T1000 (cell line): Measurements from ENCODE around the gene BRME1.
"Not testable (repeated sequence)": the region's sequence is repeated elsewhere in the genome, so short reads cannot be mapped to it uniquely, and the experiment has no call there.

Experiments
- DNase-seq: peaks from one replicate; lab custom pipeline; 2025; ENCODE audit warnings: mixed read lengths; lab: John Stamatoyannopoulos, UW

The BRME1 gene

GRCh38 chr19:13926010-13926409, 20.1 kb upstream of the BRME1 start:
- no peak for DNase-seq

- DNase-seq: no peak
Observed at GRCh38 chr19:13923194-13923987, 17.5 kb upstream of the BRME1 start.

GRCh38 chr19:13922118-13922517, 16.2 kb upstream of the BRME1 start:
- DNase-seq: not testable (repeated sequence)

- DNase-seq: no peak
Observed at GRCh38 chr19:13920940-13921747, 15.2 kb upstream of the BRME1 start.

GRCh38 chr19:13920524-13920923, 14.6 kb upstream of the BRME1 start:
- no peak for DNase-seq

GRCh38 chr19:13918726-13919411, 13.0 kb upstream of the BRME1 start:
- DNase-seq: no peak

GRCh38 chr19:13917888-13918406, 12.0 kb upstream of the BRME1 start:
- DNase-seq: no peak

- no peak for DNase-seq
Observed at GRCh38 chr19:13914777-13915176, 8.9 kb upstream of the BRME1 start.

GRCh38 chr19:13913352-13913751, 7.4 kb upstream of the BRME1 start:
- DNase-seq: no peak

- no peak for DNase-seq
Observed at GRCh38 chr19:13909430-13909829, 3.5 kb upstream of the BRME1 start.

GRCh38 chr19:13908674-13909073, 2.8 kb upstream of the BRME1 start:
- no peak for DNase-seq

GRCh38 chr19:13906910-13907309, 993 bp upstream of the BRME1 start:
- DNase-seq: no peak

GRCh38 chr19:13906521-13906904, 596 bp upstream of the BRME1 start:
- no peak for DNase-seq

- DNase-seq: no peak
Observed at GRCh38 chr19:13902993-13903555, 2.8 kb downstream of the BRME1 start.

GRCh38 chr19:13899912-13900584, 5.9 kb downstream of the BRME1 start:
- no peak for DNase-seq

- no peak for DNase-seq
Observed at GRCh38 chr19:13899393-13899792, 6.5 kb downstream of the BRME1 start.

GRCh38 chr19:13896227-13896626, 9.7 kb downstream of the BRME1 start:
- DNase-seq: no peak

- no peak for DNase-seq
Observed at GRCh38 chr19:13894552-13894951, 11.4 kb downstream of the BRME1 start.

GRCh38 chr19:13892870-13893269, 13.0 kb downstream of the BRME1 start:
- DNase-seq: no peak

- DNase-seq: no peak
Observed at GRCh38 chr19:13890136-13890535, 15.8 kb downstream of the BRME1 start.

GRCh38 chr19:13888281-13888680, 17.6 kb downstream of the BRME1 start:
- DNase-seq: no peak

- DNase-seq: no peak
Observed at GRCh38 chr19:13887517-13887916, 18.4 kb downstream of the BRME1 start.
